OCI-LY7 (cell line): ENCODE measurements around the gene MRPS27. TPM values are rescaled to one million over a fixed set of nuclear protein-coding genes. Genes with fewer than 3 reads are reported as not detected.

ENCODE experiments used
- BruUV-seq: library from RNA; stranded (reverse); fragments of 400-500 nt; replicated peaks from 2 replicates; lab custom pipeline; 2021; lab: Mats Ljungman, UMichigan
- CTCF ChIA-PET: fragments of 300-600 bp; sonication (Branson Sonifier 250); formaldehyde crosslinking; loops from one replicate; lab custom pipeline; 2022; ENCODE audit warnings: antibody characterized with exemption; ENCODE audit not compliant: unreplicated experiment; lab: Charles Lee
- POLR2A ChIA-PET: fragments of 300-600 bp; sonication (Branson Sonifier 250); formaldehyde crosslinking; loops from one replicate; lab custom pipeline; 2022; ENCODE audit warnings: antibody characterized with exemption; lab: Charles Lee
- DNase-seq: peaks from one replicate; pipeline ENCODE4 v3.0.0-alpha.2; 2015; ENCODE audit warnings: low spot score
- H2AFZ ChIP-seq: fragments of 200-600 bp; sonication (generic), shearing (Covaris generic); 2 replicates; pipeline ENCODE4 v1.6.1; 2014; ENCODE audit warnings: mild to moderate bottlenecking, antibody characterized with exemption, low read length, moderate library complexity
- H3K27ac ChIP-seq: fragments of 200-600 bp; sonication (generic); 2 replicates; pipeline ENCODE4 v1.5.1; 2014; ENCODE audit warnings: mixed run types, low read depth, mild to moderate bottlenecking, moderate library complexity, low read length, inconsistent platforms; ENCODE audit not compliant: poor library complexity, severe bottlenecking
- H3K36me3 ChIP-seq: fragments of 200-600 bp; sonication (generic); 2 replicates; pipeline ENCODE4 v1.6.1; 2014; ENCODE audit warnings: mild to moderate bottlenecking, antibody characterized with exemption, low read length, moderate library complexity, mixed read lengths; ENCODE audit not compliant: insufficient read depth
- H3K4me1 ChIP-seq: fragments of 200-600 bp; sonication (generic); 2 replicates; pipeline ENCODE4 v1.5.1; 2014; ENCODE audit warnings: mild to moderate bottlenecking, low read length; ENCODE audit not compliant: insufficient read depth, poor library complexity, severe bottlenecking
- H3K4me2 ChIP-seq: fragments of 200-600 bp; sonication (generic); 2 replicates; pipeline ENCODE4 v1.6.1; 2014; ENCODE audit warnings: mild to moderate bottlenecking, low read length
- H3K4me3 ChIP-seq: fragments of 200-600 bp; sonication (generic); 2 replicates; pipeline ENCODE4 v1.5.1; 2014; ENCODE audit warnings: mild to moderate bottlenecking, low read depth, low read length; ENCODE audit not compliant: poor library complexity, severe bottlenecking
- H3K79me2 ChIP-seq: fragments of 200-600 bp; sonication (generic); 2 replicates; pipeline ENCODE4 v1.6.1; 2016; ENCODE audit warnings: low read depth, mild to moderate bottlenecking, low read length, moderate library complexity, mixed read lengths; ENCODE audit not compliant: insufficient read depth
- H3K9me2 ChIP-seq: fragments of 200-600 bp; sonication (generic); 2 replicates; pipeline ENCODE4 v1.6.1; 2016; ENCODE audit warnings: mild to moderate bottlenecking, low read length, mixed read lengths; ENCODE audit not compliant: insufficient read depth
- H3K9me3 ChIP-seq: fragments of 200-600 bp; sonication (generic); 2 replicates; pipeline ENCODE4 v1.6.1; 2014; ENCODE audit warnings: mild to moderate bottlenecking, mixed run types, low read length, mixed read lengths
- H4K20me1 ChIP-seq: fragments of 200-600 bp; sonication (generic); 2 replicates; pipeline ENCODE4 v1.6.1; 2014; ENCODE audit warnings: mild to moderate bottlenecking, antibody characterized with exemption, low read length, moderate library complexity, mixed read lengths; ENCODE audit not compliant: insufficient read depth
- CTCF ChIP-seq: fragments of 200-600 bp; sonication (generic); conservative IDR thresholded peaks from 2 replicates; pipeline ENCODE4 v1.5.1; 2014; ENCODE audit warnings: mild to moderate bottlenecking, antibody characterized with exemption, low read length, moderate library complexity, mixed read lengths
- EZH2phosphoT487 ChIP-seq: fragments of 200-600 bp; sonication (generic); IDR thresholded peaks from 2 replicates; pipeline ENCODE4 v1.6.1; 2018; ENCODE audit warnings: low read depth, borderline replicate concordance, mild to moderate bottlenecking, mixed run types, antibody characterized with exemption, low read length, moderate library complexity, mixed read lengths
- intact Hi-C: fragments of 100-400 bp; cut with micrococcal nuclease; formaldehyde crosslinking; loops from one replicate; pipeline ENCODE4 v1.10.0; 2022; ENCODE audit not compliant: unreplicated experiment
- total RNA-seq, 2 experiments: library from RNA; depleted of rRNA in 1 of 2; stranded (reverse); fragments of >200 nt in 1 of 2; shearing (Covaris generic) in 1 of 2; gene quantifications; 2 replicates each; pipeline ENCODE4 v1.2.3, GENCODE V29; 2014 to 2022

The MRPS27 gene
- total RNA-seq, 2 experiments from 2014 or later = 62.6 to 70.9 TPM

GRCh38 chr5:72265032-72265877, 54.8 kb downstream of the MRPS27 start:
- Histone ChIP-seq H3K4me2 (no peak overlapping the region), H3K27ac (no peak overlapping the region), H3K9me2 (no peaks in the 10 kb centered on the region), H4K20me1 (peaks cover 9% of the 10 kb centered on the region; the same call in 1 of the 2 replicates), H3K4me3 (no peak overlapping the region), H3K9me3 (no peaks in the 10 kb centered on the region), H3K4me1 (no peaks in the 10 kb centered on the region), H3K36me3 (peaks cover 76% of the 10 kb centered on the region), H2AFZ (no peak overlapping the region), H3K79me2 (peaks cover 30% of the 10 kb centered on the region; the same call in 1 of the 2 replicates)
- BruUV-seq = no TSS peak
- POLR2A ChIA-PET = interaction anchor here (1.0 kb wide), 2 partner anchors 26 to 50 kb away, joined by 3 read pairs; no protein-coding TSS in a partner anchor
- no peak for DNase-seq
- CTCF ChIA-PET = no interaction called here
- intact Hi-C loops = no loop called here
- no peak for TF ChIP-seq EZH2phosphoT487
- TF ChIP-seq CTCF = no peak

GRCh38 chr5:72256536-72256935, 63.5 kb downstream of the MRPS27 start:
- no TSS peak for BruUV-seq
- H2AFZ ChIP-seq = no peak overlapping the region
- H4K20me1 ChIP-seq = no peaks in the 10 kb centered on the region
- no peaks in the 10 kb centered on the region for H3K9me3 ChIP-seq
- H3K79me2 ChIP-seq = 0 out of 2 replicates have a peak, but pooled peaks cover 9% of the 10 kb centered on the region
- no peak for TF ChIP-seq CTCF
- no peak for TF ChIP-seq EZH2phosphoT487
- no peaks in the 10 kb centered on the region for H3K4me1 ChIP-seq
- H3K4me2 ChIP-seq = no peak overlapping the region
- ChIA-PET POLR2A (no interaction called here), CTCF (no interaction called here)
- no peak overlapping the region for H3K4me3 ChIP-seq
- intact Hi-C loops = no loop called here
- no peaks in the 10 kb centered on the region for H3K9me2 ChIP-seq
- H3K36me3 ChIP-seq = peaks cover 63% of the 10 kb centered on the region
- no peak for DNase-seq
- no peak overlapping the region for H3K27ac ChIP-seq

- no TSS peak for BruUV-seq
- no peak overlapping the region for H2AFZ ChIP-seq
- H3K36me3 ChIP-seq = peaks cover 65% of the 10 kb centered on the region
- intact Hi-C loops = no loop called here
- no peaks in the 10 kb centered on the region for H3K9me2 ChIP-seq
- H3K4me2 ChIP-seq = no peak overlapping the region
- no peaks in the 10 kb centered on the region for H3K9me3 ChIP-seq
- H3K4me3 ChIP-seq = no peak overlapping the region
- H3K4me1 ChIP-seq = no peaks in the 10 kb centered on the region
- no peak overlapping the region for H3K27ac ChIP-seq
- DNase-seq = no peak
- TF ChIP-seq CTCF (no peak), EZH2phosphoT487 (no peak)
- 0 out of 2 replicates have a peak, but pooled peaks cover 4% of the 10 kb centered on the region for H4K20me1 ChIP-seq
- ChIA-PET POLR2A (interaction anchor here (1.2 to 1.4 kb wide), 2 partner anchors 18 to 95 kb away, joined by 3 to 4 read pairs; no protein-coding TSS in a partner anchor), CTCF (no interaction called here)
- 0 out of 2 replicates have a peak, but pooled peaks cover 9% of the 10 kb centered on the region for H3K79me2 ChIP-seq
These were observed 64.4 kb downstream of the MRPS27 start for GRCh38 chr5:72255670-72256069.
